Ishikawa (cell line): ENCODE measurements around the gene ARMC8.

ENCODE experiments used
- CEBPB ChIP-seq: IDR thresholded peaks from 2 replicates; pipeline ENCODE4 v1.6.1; 2012
- CREB1 ChIP-seq: IDR thresholded peaks from 2 replicates; pipeline ENCODE4 v1.6.1; 2012; ENCODE audit warnings: low read depth
- EGR1 ChIP-seq: IDR thresholded peaks from 2 replicates; pipeline ENCODE4 v1.6.1; 2012
- EP300 ChIP-seq: IDR thresholded peaks from 2 replicates; pipeline ENCODE4 v1.6.1; 2012; ENCODE audit warnings: borderline replicate concordance
- FOXM1 ChIP-seq: IDR thresholded peaks from 2 replicates; pipeline ENCODE4 v1.6.1; 2012; ENCODE audit warnings: low read depth, borderline replicate concordance
- MAX ChIP-seq: IDR thresholded peaks from 2 replicates; pipeline ENCODE4 v1.6.1; 2012
- NFIC ChIP-seq: IDR thresholded peaks from 2 replicates; pipeline ENCODE4 v1.6.1; 2012
- RAD21 ChIP-seq: IDR thresholded peaks from 2 replicates; pipeline ENCODE4 v1.6.1; 2012; ENCODE audit warnings: low read depth
- REST ChIP-seq: IDR thresholded peaks from 2 replicates; pipeline ENCODE4 v1.6.1; 2012; ENCODE audit warnings: low read depth, mild to moderate bottlenecking
- TAF1 ChIP-seq: IDR thresholded peaks from 2 replicates; pipeline ENCODE4 v1.6.1; 2012; ENCODE audit warnings: low read depth, mild to moderate bottlenecking
- TCF12 ChIP-seq: IDR thresholded peaks from 2 replicates; pipeline ENCODE4 v1.6.1; 2012; ENCODE audit warnings: low read depth
- TEAD4 ChIP-seq: IDR thresholded peaks from 2 replicates; pipeline ENCODE4 v1.6.1; 2012
- USF1 ChIP-seq: IDR thresholded peaks from 2 replicates; pipeline ENCODE4 v1.6.1; 2012
- YY1 ChIP-seq: IDR thresholded peaks from 2 replicates; pipeline ENCODE4 v1.6.1; 2012; ENCODE audit warnings: low read depth
- ZBTB7A ChIP-seq: IDR thresholded peaks from 2 replicates; pipeline ENCODE4 v1.6.1; 2012; ENCODE audit warnings: low read depth

ARMC8 gene

GRCh38 chr3:138282836-138283235, 95.7 kb downstream of the ARMC8 start:
- TF ChIP-seq EP300 (no peak), ZBTB7A (no peak), TAF1 (no peak), MAX (no peak), CEBPB (no peak), FOXM1 (no peak), RAD21 (no peak), EGR1 (no peak), TCF12 (no peak)

- TF ChIP-seq EP300 (no peak), CREB1 (no peak), TAF1 (no peak), NFIC (no peak), FOXM1 (no peak), EGR1 (no peak), TEAD4 (no peak), CEBPB (no peak), TCF12 (no peak), RAD21 (no peak), YY1 (no peak), REST (no peak), USF1 (no peak), MAX (no peak), ZBTB7A (no peak)
Measured at GRCh38 chr3:138284079-138284478, 97.0 kb downstream of the ARMC8 start.

- TF ChIP-seq TEAD4 = no peak
- no peak for TF ChIP-seq NFIC
- no peak for TF ChIP-seq FOXM1
- no peak for TF ChIP-seq TCF12
- TF ChIP-seq TAF1 = no peak
- TF ChIP-seq ZBTB7A = no peak
- no peak for TF ChIP-seq RAD21
- TF ChIP-seq CREB1 = no peak
Measured at GRCh38 chr3:138284957-138285477, 97.9 kb downstream of the ARMC8 start.

- TF ChIP-seq RAD21 = no peak
- no peak for TF ChIP-seq EGR1
- TF ChIP-seq FOXM1 = no peak
- TF ChIP-seq YY1 = no peak
- TF ChIP-seq CREB1 = no peak
- no peak for TF ChIP-seq REST
- TF ChIP-seq TCF12 = no peak
- no peak for TF ChIP-seq USF1
- TF ChIP-seq NFIC = no peak
- no peak for TF ChIP-seq EP300
Measured at GRCh38 chr3:138289260-138289659, 102.2 kb downstream of the ARMC8 start.

GRCh38 chr3:138289701-138290100, 102.6 kb downstream of the ARMC8 start:
- TF ChIP-seq FOXM1 = no peak
- no peak for TF ChIP-seq TEAD4
- TF ChIP-seq EP300 = no peak
- no peak for TF ChIP-seq NFIC
- no peak for TF ChIP-seq REST
- TF ChIP-seq USF1 = no peak
- TF ChIP-seq YY1 = no peak
- TF ChIP-seq EGR1 = no peak
- no peak for TF ChIP-seq TAF1
- TF ChIP-seq CREB1 = no peak
- no peak for TF ChIP-seq ZBTB7A
- TF ChIP-seq CEBPB = no peak
- no peak for TF ChIP-seq RAD21
- TF ChIP-seq TCF12 = no peak
- TF ChIP-seq MAX = no peak
